Measurements from ENCODE around the gene EXOC6B.

Gene EXOC6B

DNA sequence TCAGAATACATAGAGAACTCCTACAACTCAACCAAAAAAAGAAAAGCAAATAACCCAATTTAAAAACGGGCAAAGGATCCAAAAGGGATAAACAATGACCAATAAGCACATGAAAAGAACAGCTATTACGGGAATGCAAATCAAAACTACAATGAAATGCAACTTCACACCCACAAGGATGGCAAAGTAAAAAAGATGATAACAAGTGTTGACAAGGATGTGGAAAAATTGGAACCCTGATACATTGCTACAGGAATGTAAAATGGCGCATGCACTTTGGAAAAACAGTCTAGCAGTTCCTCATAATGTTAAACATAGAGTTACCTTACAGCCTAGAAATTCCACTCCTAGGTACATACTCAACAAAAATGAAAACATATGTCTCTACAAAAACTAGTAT, 4.7 kb downstream of the EXOC6B start:
- no peak overlapping the region for H3K4me3 Mint-ChIP-seq
- no peaks in the 10 kb centered on the region for H3K9me3 Mint-ChIP-seq
- TF ChIP-seq CTCF (IDR thresholded peaks at IDR 0.05; ENCODE audit: unreplicated experiment in 3 of 3) = no peak
- peaks cover 24% of the 10 kb centered on the region for H3K36me3 Mint-ChIP-seq (ENCODE audit: low read depth)
- peaks cover 31% of the 10 kb centered on the region for H3K4me1 Mint-ChIP-seq
- no peaks in the 10 kb centered on the region for H3K27me3 Mint-ChIP-seq (ENCODE audit: low read depth)
- no peak overlapping the region for H3K27ac Mint-ChIP-seq

DNA sequence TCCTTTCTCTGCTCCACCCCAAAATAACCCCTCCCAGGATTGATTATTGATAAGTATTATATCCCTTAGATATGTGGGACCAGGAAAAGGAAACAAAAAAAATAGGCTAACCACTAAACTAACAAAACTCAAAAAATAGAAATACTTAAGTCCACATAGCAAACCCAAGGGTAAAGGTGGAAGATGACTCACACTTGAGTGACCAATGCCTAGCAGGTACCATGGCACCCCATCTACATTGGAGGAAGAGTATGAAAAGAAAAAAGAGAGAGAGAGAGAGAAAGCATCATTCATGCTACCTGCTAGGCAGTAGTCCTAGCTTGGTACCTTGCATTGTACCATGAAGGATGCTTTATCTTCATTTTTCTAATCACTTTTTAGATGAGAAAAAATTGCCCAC, 6.3 kb downstream of the EXOC6B start:
- no peak for TF ChIP-seq CTCF (IDR thresholded peaks at IDR 0.05; ENCODE audit: unreplicated experiment in 3 of 3)
- Mint-ChIP-seq H3K27me3 (ENCODE audit: low read depth) (no peaks in the 10 kb centered on the region), H3K4me3 (no peak overlapping the region), H3K4me1 (peaks cover 24% of the 10 kb centered on the region), H3K9me3 (no peaks in the 10 kb centered on the region), H3K36me3 (ENCODE audit: low read depth) (peaks cover 27% of the 10 kb centered on the region), H3K27ac (no peak overlapping the region)

DNA sequence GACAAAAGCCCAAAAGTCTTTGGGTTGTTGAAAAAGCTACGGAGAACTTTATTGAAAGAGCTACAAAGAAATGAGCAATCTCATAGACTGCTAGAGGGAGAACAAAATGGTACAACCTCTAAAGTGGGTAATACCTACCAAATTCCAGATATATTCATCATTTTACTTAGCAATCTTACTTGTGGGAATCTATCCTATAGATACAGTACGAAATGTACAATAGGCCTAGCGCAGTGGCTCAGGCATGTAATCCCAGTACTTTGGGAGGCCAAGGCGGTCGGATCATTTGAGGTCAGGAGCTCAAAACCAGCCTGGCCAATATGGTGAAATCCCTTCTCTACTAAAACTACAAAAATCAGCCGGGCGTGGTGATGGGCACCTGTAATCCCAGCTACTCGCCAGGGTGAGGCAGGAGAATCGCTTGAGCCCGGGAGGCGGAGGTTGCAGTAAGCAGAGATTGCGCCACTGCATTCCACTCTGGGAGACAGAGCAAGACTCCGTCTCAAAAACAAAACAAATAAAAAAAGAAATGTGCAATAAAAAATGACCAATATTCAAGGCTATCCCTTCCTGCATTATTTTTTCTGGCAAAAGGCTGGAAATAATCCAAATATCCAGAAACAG, 10.1 kb downstream of the EXOC6B start:
- Mint-ChIP-seq H3K4me1 (peaks cover 7% of the 10 kb centered on the region), H3K9me3 (no peaks in the 10 kb centered on the region), H3K4me3 (no peak overlapping the region), H3K36me3 (ENCODE audit: low read depth) (peaks cover 13% of the 10 kb centered on the region), H3K27ac (no peak overlapping the region), H3K27me3 (ENCODE audit: low read depth) (no peaks in the 10 kb centered on the region)
- TF ChIP-seq CTCF (IDR thresholded peaks at IDR 0.05; ENCODE audit: unreplicated experiment in 3 of 3) = no peak

DNA sequence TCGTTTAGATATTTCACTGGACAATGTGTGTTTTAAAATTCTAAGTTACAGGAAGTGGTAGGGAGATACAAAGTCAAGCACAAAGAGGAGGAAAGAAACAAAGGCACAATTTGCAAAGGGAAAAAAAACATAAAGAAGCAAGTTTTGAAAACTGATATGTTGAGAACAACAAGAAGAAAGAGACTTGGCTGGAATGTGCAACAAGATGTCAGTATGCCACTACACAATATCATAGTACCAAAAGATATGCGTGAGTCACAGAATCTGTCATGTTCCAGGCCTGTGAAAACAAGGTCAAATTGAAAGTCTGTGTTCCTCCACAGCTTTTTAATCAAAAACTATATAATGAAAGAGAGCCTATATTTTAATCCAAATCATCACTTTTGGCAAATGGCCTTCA, 12.0 kb downstream of the EXOC6B start:
- TF ChIP-seq CTCF (IDR thresholded peaks at IDR 0.05; ENCODE audit: unreplicated experiment in 3 of 3) = no peak
- H3K4me3 Mint-ChIP-seq = no peak overlapping the region
- H3K36me3 Mint-ChIP-seq (ENCODE audit: low read depth) = peaks cover 28% of the 10 kb centered on the region
- peaks cover 16% of the 10 kb centered on the region for H3K9me3 Mint-ChIP-seq
- H3K27ac Mint-ChIP-seq = no peak overlapping the region
- no peaks in the 10 kb centered on the region for H3K4me1 Mint-ChIP-seq
- H3K27me3 Mint-ChIP-seq (ENCODE audit: low read depth) = no peaks in the 10 kb centered on the region

- Mint-ChIP-seq H3K27me3 (ENCODE audit: low read depth) (no peaks in the 10 kb centered on the region), H3K9me3 (peaks cover 30% of the 10 kb centered on the region), H3K36me3 (ENCODE audit: low read depth) (peaks cover 41% of the 10 kb centered on the region), H3K4me1 (no peaks in the 10 kb centered on the region), H3K4me3 (no peak overlapping the region), H3K27ac (no peak overlapping the region)
- no peak for TF ChIP-seq CTCF (IDR thresholded peaks at IDR 0.05; ENCODE audit: unreplicated experiment in 3 of 3)
Measured at GRCh38 chr2:72810165-72810564, 15.7 kb downstream of the EXOC6B start.

- Mint-ChIP-seq H3K4me3 (no peak overlapping the region), H3K36me3 (ENCODE audit: low read depth) (peaks cover 41% of the 10 kb centered on the region), H3K27ac (no peak overlapping the region), H3K9me3 (peaks cover 30% of the 10 kb centered on the region), H3K27me3 (ENCODE audit: low read depth) (no peaks in the 10 kb centered on the region), H3K4me1 (no peaks in the 10 kb centered on the region)
- no peak for TF ChIP-seq CTCF (IDR thresholded peaks at IDR 0.05; ENCODE audit: unreplicated experiment in 3 of 3)
Measured at GRCh38 chr2:72809095-72809494, 16.7 kb downstream of the EXOC6B start.
